Type B pancreatic cell (in vitro differentiated cells): Measurements from ENCODE around the gene PRAF2. TPM values are rescaled to one million over a fixed set of nuclear protein-coding genes. Genes with fewer than 3 reads are reported as not detected.
A peak's percentile ranks its signal among the peaks of the same experiment; 100 is the strongest.

Experiments
- DNase-seq: peaks from one replicate; pipeline ENCODE4 v3.0.0; 2021; ENCODE audit warnings: mixed read lengths; ENCODE audit not compliant: unreplicated experiment; ENCODE audit errors: extremely low spot score
- H3K27ac Mint-ChIP-seq: 2 replicates; pipeline ENCODE4 v1.8.0; 2021; ENCODE audit warnings: mild to moderate bottlenecking, mixed read lengths
- H3K27me3 Mint-ChIP-seq: 2 replicates; pipeline ENCODE4 v1.8.0; 2021; ENCODE audit warnings: mixed read lengths
- H3K36me3 Mint-ChIP-seq: 2 replicates; pipeline ENCODE4 v1.8.0; 2021; ENCODE audit warnings: mixed read lengths
- H3K4me1 Mint-ChIP-seq: one replicate; pipeline ENCODE4 v1.8.0; 2021; ENCODE audit warnings: mixed read lengths; ENCODE audit not compliant: unreplicated experiment
- H3K4me3 Mint-ChIP-seq: 2 replicates; pipeline ENCODE4 v1.8.0; 2021; ENCODE audit warnings: mild to moderate bottlenecking, mixed read lengths
- H3K9me3 Mint-ChIP-seq: 2 replicates; pipeline ENCODE4 v1.8.0; 2021; ENCODE audit warnings: mixed read lengths
- total RNA-seq: library from RNA; stranded (reverse); gene quantifications from 2 replicates; pipeline ENCODE4 v1.2.1, GENCODE V29; 2021; ENCODE audit warnings: low replicate concordance
- TF ChIP-seq, protein P1 (sequence below): fragments of 200-600 bp; sonication (generic); conservative IDR thresholded peaks from 2 replicates; pipeline ENCODE4 v1.5.0; 2021; ENCODE audit warnings: antibody characterized with exemption, mild to moderate bottlenecking

The PRAF2 gene
- total RNA-seq, 1 donor from 2014 or later: 29.7 TPM

DNA sequence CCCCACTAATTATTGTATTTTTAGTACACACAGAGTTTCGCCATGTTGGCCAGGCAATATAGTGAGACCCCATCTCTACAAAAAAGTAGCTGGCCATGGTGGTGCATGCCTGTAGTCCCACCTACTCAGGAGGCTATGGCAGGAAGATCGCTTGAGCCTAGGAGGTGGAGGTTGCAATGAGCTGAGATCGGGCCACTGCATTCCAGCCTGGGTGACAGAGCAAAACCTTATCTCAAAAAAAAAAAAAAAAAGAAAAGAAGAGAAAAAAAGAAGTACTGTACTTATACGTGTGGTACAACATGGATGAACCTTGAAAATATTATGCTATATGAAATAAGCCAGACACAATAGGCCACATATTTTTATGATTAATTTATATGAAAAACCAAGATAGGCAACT is 15.8 kb upstream of the PRAF2 start:
- H3K36me3 Mint-ChIP-seq: no peaks in the 10 kb centered on the region

DNA sequence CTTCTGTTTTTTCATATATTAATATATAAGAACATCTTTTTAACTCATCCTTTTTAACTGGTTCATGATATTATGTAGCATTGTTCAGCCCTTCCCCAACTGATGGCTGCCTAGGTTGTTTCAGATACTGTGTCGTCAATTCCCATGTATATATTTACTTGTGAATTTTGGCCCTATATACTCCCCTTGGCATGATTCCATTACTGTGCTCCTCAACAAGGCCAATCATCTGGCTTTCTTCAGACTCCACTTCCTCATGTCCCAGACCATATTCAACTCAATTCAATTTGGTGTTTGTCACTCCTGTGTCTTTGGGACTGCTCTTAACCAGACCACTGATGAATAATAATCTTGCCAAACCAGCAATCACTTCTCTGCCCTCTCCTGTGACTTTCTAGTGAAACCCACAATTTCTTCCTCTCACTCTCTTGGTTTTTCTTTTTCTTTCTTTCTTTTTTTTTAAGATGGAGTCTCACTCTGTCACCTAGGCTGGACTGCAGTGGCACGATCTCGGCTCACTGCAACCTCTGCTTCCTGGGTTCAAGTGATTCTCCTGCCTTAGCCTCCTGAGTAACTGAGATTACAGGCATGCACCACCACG is 8.6 kb upstream of the PRAF2 start:
- H3K27ac Mint-ChIP-seq: peak overlapping the region; percentile 23
- H3K4me3 Mint-ChIP-seq: peak overlapping the region; percentile 25
- TF ChIP-seq, protein P1, sequence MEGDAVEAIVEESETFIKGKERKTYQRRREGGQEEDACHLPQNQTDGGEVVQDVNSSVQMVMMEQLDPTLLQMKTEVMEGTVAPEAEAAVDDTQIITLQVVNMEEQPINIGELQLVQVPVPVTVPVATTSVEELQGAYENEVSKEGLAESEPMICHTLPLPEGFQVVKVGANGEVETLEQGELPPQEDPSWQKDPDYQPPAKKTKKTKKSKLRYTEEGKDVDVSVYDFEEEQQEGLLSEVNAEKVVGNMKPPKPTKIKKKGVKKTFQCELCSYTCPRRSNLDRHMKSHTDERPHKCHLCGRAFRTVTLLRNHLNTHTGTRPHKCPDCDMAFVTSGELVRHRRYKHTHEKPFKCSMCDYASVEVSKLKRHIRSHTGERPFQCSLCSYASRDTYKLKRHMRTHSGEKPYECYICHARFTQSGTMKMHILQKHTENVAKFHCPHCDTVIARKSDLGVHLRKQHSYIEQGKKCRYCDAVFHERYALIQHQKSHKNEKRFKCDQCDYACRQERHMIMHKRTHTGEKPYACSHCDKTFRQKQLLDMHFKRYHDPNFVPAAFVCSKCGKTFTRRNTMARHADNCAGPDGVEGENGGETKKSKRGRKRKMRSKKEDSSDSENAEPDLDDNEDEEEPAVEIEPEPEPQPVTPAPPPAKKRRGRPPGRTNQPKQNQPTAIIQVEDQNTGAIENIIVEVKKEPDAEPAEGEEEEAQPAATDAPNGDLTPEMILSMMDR: no peak
- no peaks in the 10 kb centered on the region for H3K9me3 Mint-ChIP-seq
- H3K4me1 Mint-ChIP-seq: peaks cover 10% of the 10 kb centered on the region
- no peak for DNase-seq
- no peaks in the 10 kb centered on the region for H3K36me3 Mint-ChIP-seq
- H3K27me3 Mint-ChIP-seq: no peaks in the 10 kb centered on the region

More for the DNA sequence above, 15.8 kb upstream of the PRAF2 start:
- Mint-ChIP-seq H3K9me3 (no peaks in the 10 kb centered on the region), H3K4me3 (no peak overlapping the region), H3K27ac (no peak overlapping the region), H3K27me3 (no peaks in the 10 kb centered on the region), H3K4me1 (no peaks in the 10 kb centered on the region)
- TF ChIP-seq, protein P1: no peak
- no peak for DNase-seq

DNA sequence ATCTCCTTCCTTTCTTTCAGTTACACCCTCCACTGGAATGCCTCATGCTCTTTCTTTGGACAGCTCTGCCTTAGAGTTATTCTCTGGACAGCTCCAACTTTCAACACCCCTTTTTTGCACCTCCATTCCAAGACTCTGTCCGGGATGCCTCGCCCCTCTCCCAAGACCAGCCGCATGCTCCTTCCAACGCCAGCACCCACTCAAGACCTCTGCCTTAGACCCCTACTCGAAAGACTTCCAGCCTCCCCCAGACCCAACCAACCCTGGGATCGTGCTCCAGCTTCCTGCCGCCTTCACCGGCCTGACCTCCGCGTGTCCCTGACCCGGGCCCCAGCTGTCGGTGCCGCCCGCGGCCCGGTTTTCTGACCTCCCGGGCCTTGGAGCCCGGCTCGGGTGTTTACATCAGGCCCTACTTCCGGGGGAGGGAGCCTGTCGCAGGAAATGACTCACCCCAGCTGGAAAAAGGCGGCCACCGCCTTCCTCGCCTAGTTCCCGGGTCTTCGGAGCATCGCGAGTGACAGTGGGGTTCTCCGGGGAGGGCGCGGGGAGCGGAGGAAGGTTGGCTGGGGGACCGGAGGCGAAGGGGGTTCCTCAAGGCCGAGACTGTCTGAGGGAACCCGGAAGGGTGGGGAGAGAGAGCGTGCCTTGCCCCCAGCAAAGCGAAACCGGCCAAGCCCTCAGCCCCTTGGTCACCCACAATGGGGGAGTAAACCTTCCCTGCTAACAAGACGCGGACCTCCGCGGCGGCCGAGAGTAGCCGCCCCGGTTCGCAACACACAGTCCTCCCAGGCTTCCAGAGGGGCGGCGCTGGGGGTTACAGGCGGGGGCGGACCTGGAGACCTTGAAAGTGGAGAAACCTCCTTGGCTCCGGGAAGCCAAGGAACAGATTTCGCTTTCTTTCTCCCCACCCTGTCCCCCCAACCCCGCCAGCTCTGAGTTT is 6.0 kb upstream of the PRAF2 start, which contains the start of gene WDR45:
TSS of gene WDR45 (minus strand) at position 399 of the 940 bp plus-strand sequence. CDS start 1,792 bp downstream, outside the sequence.
- H3K4me1 Mint-ChIP-seq: peaks cover 10% of the 10 kb centered on the region
- H3K36me3 Mint-ChIP-seq: no peaks in the 10 kb centered on the region
- peak within 1 kb of the TSS; percentile 98 for H3K27ac Mint-ChIP-seq
- no peaks in the 10 kb centered on the region for H3K27me3 Mint-ChIP-seq
- H3K4me3 Mint-ChIP-seq: peak within 1 kb of the TSS; percentile 98
- TF ChIP-seq, protein P1: no peak
- DNase-seq: no peak
- no peaks in the 10 kb centered on the region for H3K9me3 Mint-ChIP-seq

DNA sequence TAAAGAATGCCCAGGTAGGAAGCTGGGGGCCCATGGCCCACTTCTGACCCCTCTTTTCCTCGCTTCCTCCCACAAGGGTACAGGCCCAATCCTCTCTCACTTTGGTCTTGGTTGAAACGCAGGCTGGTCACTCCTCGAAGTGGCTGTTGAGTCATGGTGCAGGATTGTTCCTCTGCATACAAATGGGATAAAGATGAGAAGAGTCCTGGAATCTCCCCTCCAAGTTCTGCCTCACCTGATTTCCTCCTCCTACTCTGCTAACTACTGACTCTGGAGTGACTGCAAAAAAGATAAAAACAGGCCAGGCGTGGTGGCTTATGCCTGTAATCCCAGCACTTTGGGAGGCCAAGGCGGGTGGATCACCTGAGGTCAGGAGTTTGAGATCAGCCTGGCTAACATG is 4.1 kb upstream of the PRAF2 start:
- DNase-seq: no peak
- TF ChIP-seq, protein P1: no peak
- no peaks in the 10 kb centered on the region for H3K27me3 Mint-ChIP-seq
- no peaks in the 10 kb centered on the region for H3K36me3 Mint-ChIP-seq
- H3K4me3 Mint-ChIP-seq: no peak overlapping the region
- no peaks in the 10 kb centered on the region for H3K9me3 Mint-ChIP-seq
- no peak overlapping the region for H3K27ac Mint-ChIP-seq
- peaks cover 10% of the 10 kb centered on the region for H3K4me1 Mint-ChIP-seq

DNA sequence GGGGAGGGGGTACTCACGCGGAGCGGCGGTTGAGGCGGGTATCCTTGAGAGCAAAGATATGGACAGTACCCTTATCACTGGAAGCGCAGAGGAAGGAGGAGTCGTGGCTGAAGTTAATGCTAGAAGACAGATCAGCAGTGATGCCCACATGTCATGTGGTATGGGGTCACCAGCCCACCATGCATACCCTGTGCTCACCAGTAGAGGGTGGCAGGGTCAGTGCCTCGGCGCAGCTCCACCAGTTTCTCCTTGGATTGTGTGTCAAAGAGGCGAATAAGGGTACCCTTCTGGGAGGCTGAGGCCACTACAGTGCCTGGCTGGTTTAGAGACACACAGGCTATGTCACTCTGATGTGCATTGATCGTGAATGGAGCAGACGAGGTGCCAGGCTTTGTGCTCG is 1.5 kb upstream of the PRAF2 start:
- no peaks in the 10 kb centered on the region for H3K9me3 Mint-ChIP-seq
- H3K4me3 Mint-ChIP-seq: no peak overlapping the region
- H3K4me1 Mint-ChIP-seq: peaks cover 10% of the 10 kb centered on the region
- no peak overlapping the region for H3K27ac Mint-ChIP-seq
- H3K36me3 Mint-ChIP-seq: no peaks in the 10 kb centered on the region
- TF ChIP-seq, protein P1: no peak
- no peak for DNase-seq
- no peaks in the 10 kb centered on the region for H3K27me3 Mint-ChIP-seq
